T-helper 17 cell (primary cell): ENCODE results near the gene MFSD12. TPM values are rescaled to one million over a fixed set of nuclear protein-coding genes. Genes with fewer than 3 reads are reported as not detected.

Source experiments
- ATAC-seq: fragments of 150-1000 bp; cut with Tn5 transposase; 2 replicates; pipeline ENCODE4 v1.10.0; 2021; ENCODE audit warnings: mild to moderate bottlenecking, moderate library complexity
- DNase-seq, 3 donors: peaks; one replicate each; pipeline versions ENCODE4 v3.0.0 to v3.0.0-alpha.2; 2020 to 2021
- H3K9me3 ChIP-seq: one replicate; pipeline ENCODE4 v1.7.0; 2013; ENCODE audit warnings: low read length, mild to moderate bottlenecking; ENCODE audit not compliant: control insufficient read depth, poor library complexity, severe bottlenecking
- H3K27ac Mint-ChIP-seq: one replicate; pipeline ENCODE4 v1.8.0; 2022; ENCODE audit warnings: mild to moderate bottlenecking, moderate library complexity, mixed read lengths
- H3K27me3 Mint-ChIP-seq: one replicate; pipeline ENCODE4 v1.8.0; 2022; ENCODE audit warnings: mixed read lengths
- H3K36me3 Mint-ChIP-seq: one replicate; pipeline ENCODE4 v1.8.0; 2022; ENCODE audit warnings: low read depth, mixed read lengths
- H3K4me1 Mint-ChIP-seq: one replicate; pipeline ENCODE4 v1.8.0; 2022; ENCODE audit warnings: mild to moderate bottlenecking, mixed read lengths
- H3K4me3 Mint-ChIP-seq: one replicate; pipeline ENCODE4 v1.8.0; 2022; ENCODE audit warnings: mild to moderate bottlenecking, moderate library complexity, mixed read lengths
- total RNA-seq, 4 donors: library from RNA in 2 of 4; stranded (reverse) in 2 of 4; gene quantifications; one replicate each; pipeline ENCODE4 v1.2.3 and lab custom pipeline; 2022 to 2026

Gene MFSD12
- total RNA-seq = 10 to 100 TPM; 58.1 to 62.0 TPM
- total RNA-seq (lab: John Stamatoyannopoulos, UW) = 42.4 to 60.6 reads per million in 2 donors

- peak within 1 kb of the TSS; percentile 96 for H3K27ac Mint-ChIP-seq
Measured at GRCh38 chr19:3557461-3558248, at the start of gene MFSD12. MFSD12 (minus strand) TSS chr19:3557586; CDS start chr19:3557403, 183 bp downstream.

GRCh38 chr19:3606690-3607289 lies 49.4 kb upstream of the MFSD12 start, which contains the start of gene TBXA2R:
TBXA2R (minus strand) TSS chr19:3606875; CDS start chr19:3600634, 6,241 bp downstream.
- Mint-ChIP-seq H3K27ac (no peak within 1 kb of the TSS), H3K36me3 (no peaks in the 10 kb centered on the region), H3K4me3 (peak within 1 kb of the TSS; percentile 58), H3K27me3 (no peaks in the 10 kb centered on the region), H3K4me1 (peaks cover 2% of the 10 kb centered on the region)
- DNase-seq (peak in 1 of 3 donors; percentile 29), ATAC-seq (peak; percentile 45)
- H3K9me3 ChIP-seq = no peaks in the 10 kb centered on the region

More at GRCh38 chr19:3557461-3558248, at the start of gene MFSD12:
- ATAC-seq (peak; percentile 90), DNase-seq (peak; percentile 90 to 92 (median 91))
- no peaks in the 10 kb centered on the region for H3K36me3 Mint-ChIP-seq
- H3K4me3 Mint-ChIP-seq = peak within 1 kb of the TSS; percentile 98
- no peaks in the 10 kb centered on the region for H3K27me3 Mint-ChIP-seq
- no peaks in the 10 kb centered on the region for H3K9me3 ChIP-seq
- peaks cover 29% of the 10 kb centered on the region for H3K4me1 Mint-ChIP-seq

GRCh38 chr19:3606174-3606689 lies 48.8 kb upstream of the MFSD12 start:
- peak; percentile 61 for ATAC-seq
- DNase-seq = no peak
- H3K36me3 Mint-ChIP-seq = no peaks in the 10 kb centered on the region
- no peak overlapping the region for H3K4me3 Mint-ChIP-seq
- H3K27ac Mint-ChIP-seq = no peak overlapping the region
- H3K9me3 ChIP-seq = no peaks in the 10 kb centered on the region
- peaks cover 2% of the 10 kb centered on the region for H3K4me1 Mint-ChIP-seq
- no peaks in the 10 kb centered on the region for H3K27me3 Mint-ChIP-seq

- H3K36me3 Mint-ChIP-seq = no peaks in the 10 kb centered on the region
- DNase-seq (no peak), ATAC-seq (no peak)
- H3K27ac Mint-ChIP-seq = no peak overlapping the region
- peaks cover 2% of the 10 kb centered on the region for H3K4me1 Mint-ChIP-seq
- no peak overlapping the region for H3K4me3 Mint-ChIP-seq
- no peaks in the 10 kb centered on the region for H3K9me3 ChIP-seq
- H3K27me3 Mint-ChIP-seq = no peaks in the 10 kb centered on the region
Measured at GRCh38 chr19:3605770-3606169, 48.4 kb upstream of the MFSD12 start.

GRCh38 chr19:3605361-3605760 lies 48.0 kb upstream of the MFSD12 start:
- ATAC-seq (no peak), DNase-seq (no peak)
- Mint-ChIP-seq H3K27ac (no peak overlapping the region), H3K36me3 (no peaks in the 10 kb centered on the region), H3K27me3 (no peaks in the 10 kb centered on the region), H3K4me3 (no peak overlapping the region), H3K4me1 (peaks cover 2% of the 10 kb centered on the region)
- H3K9me3 ChIP-seq = no peaks in the 10 kb centered on the region

- no peak overlapping the region for H3K27ac Mint-ChIP-seq
- no peak overlapping the region for H3K4me3 Mint-ChIP-seq
- no peaks in the 10 kb centered on the region for H3K36me3 Mint-ChIP-seq
- H3K9me3 ChIP-seq = no peaks in the 10 kb centered on the region
- H3K4me1 Mint-ChIP-seq = peaks cover 2% of the 10 kb centered on the region
- H3K27me3 Mint-ChIP-seq = no peaks in the 10 kb centered on the region
- no peak for DNase-seq
- ATAC-seq = peak; percentile 57
Measured at GRCh38 chr19:3604987-3605343, 47.6 kb upstream of the MFSD12 start.

- no peaks in the 10 kb centered on the region for H3K36me3 Mint-ChIP-seq
- peak; percentile 10 for ATAC-seq
- H3K4me1 Mint-ChIP-seq = peaks cover 2% of the 10 kb centered on the region
- no peaks in the 10 kb centered on the region for H3K9me3 ChIP-seq
- no peak overlapping the region for H3K27ac Mint-ChIP-seq
- H3K4me3 Mint-ChIP-seq = no peak overlapping the region
- no peak for DNase-seq
- H3K27me3 Mint-ChIP-seq = no peaks in the 10 kb centered on the region
Measured at GRCh38 chr19:3604227-3604986, 47.0 kb upstream of the MFSD12 start.

- no peak overlapping the region for H3K27ac Mint-ChIP-seq
- no peak for ATAC-seq
- DNase-seq = no peak
- H3K36me3 Mint-ChIP-seq = no peaks in the 10 kb centered on the region
- no peak overlapping the region for H3K4me3 Mint-ChIP-seq
- no peaks in the 10 kb centered on the region for H3K9me3 ChIP-seq
- H3K27me3 Mint-ChIP-seq = no peaks in the 10 kb centered on the region
- peaks cover 2% of the 10 kb centered on the region for H3K4me1 Mint-ChIP-seq
Measured at GRCh38 chr19:3603121-3603811, 45.9 kb upstream of the MFSD12 start.

- H3K9me3 ChIP-seq = no peaks in the 10 kb centered on the region
- no peaks in the 10 kb centered on the region for H3K4me1 Mint-ChIP-seq
- no peaks in the 10 kb centered on the region for H3K27me3 Mint-ChIP-seq
- H3K36me3 Mint-ChIP-seq = no peaks in the 10 kb centered on the region
- DNase-seq (no peak), ATAC-seq (no peak)
- no peak overlapping the region for H3K4me3 Mint-ChIP-seq
- H3K27ac Mint-ChIP-seq = no peak overlapping the region
Measured at GRCh38 chr19:3601021-3601420, 43.6 kb upstream of the MFSD12 start.

GRCh38 chr19:3599776-3600187 lies 42.4 kb upstream of the MFSD12 start:
- DNase-seq (no peak), ATAC-seq (no peak)
- no peaks in the 10 kb centered on the region for H3K9me3 ChIP-seq
- no peak overlapping the region for H3K4me3 Mint-ChIP-seq
- no peak overlapping the region for H3K27ac Mint-ChIP-seq
- no peaks in the 10 kb centered on the region for H3K36me3 Mint-ChIP-seq
- no peaks in the 10 kb centered on the region for H3K4me1 Mint-ChIP-seq
- H3K27me3 Mint-ChIP-seq = no peaks in the 10 kb centered on the region

- ATAC-seq (no peak), DNase-seq (no peak)
- no peaks in the 10 kb centered on the region for H3K4me1 Mint-ChIP-seq
- H3K4me3 Mint-ChIP-seq = no peak overlapping the region
- H3K9me3 ChIP-seq = no peaks in the 10 kb centered on the region
- H3K36me3 Mint-ChIP-seq = no peaks in the 10 kb centered on the region
- no peak overlapping the region for H3K27ac Mint-ChIP-seq
- H3K27me3 Mint-ChIP-seq = no peaks in the 10 kb centered on the region
Measured at GRCh38 chr19:3595521-3596061, 38.2 kb upstream of the MFSD12 start.

- H3K4me3 Mint-ChIP-seq = no peak overlapping the region
- ATAC-seq (no peak), DNase-seq (no peak)
- no peaks in the 10 kb centered on the region for H3K27me3 Mint-ChIP-seq
- no peaks in the 10 kb centered on the region for H3K4me1 Mint-ChIP-seq
- H3K27ac Mint-ChIP-seq = no peak overlapping the region
- H3K36me3 Mint-ChIP-seq = no peaks in the 10 kb centered on the region
- H3K9me3 ChIP-seq = no peaks in the 10 kb centered on the region
Measured at GRCh38 chr19:3593156-3593555, 35.8 kb upstream of the MFSD12 start.
